GM12875 (cell line): ENCODE data around the gene RAB14.
"Not testable (repeated sequence)": the region's sequence is repeated elsewhere in the genome, so short reads cannot be mapped to it uniquely, and the experiment has no call there.

Source experiments
- H3K4me3 ChIP-seq: one replicate; pipeline ENCODE4 v1.5.1; 2011; ENCODE audit warnings: low read depth, low read length, control low read depth
- CTCF ChIP-seq: IDR thresholded peaks from 2 replicates; pipeline ENCODE4 v1.5.1; 2011; ENCODE audit warnings: low read depth, mild to moderate bottlenecking, control low read depth, inconsistent platforms, low read length, moderate library complexity, borderline replicate concordance; ENCODE audit not compliant: insufficient read depth

Gene RAB14

GRCh38 chr9:121184463-121184862 is 17.2 kb downstream of the RAB14 start:
- TF ChIP-seq CTCF, result no peak
- H3K4me3 ChIP-seq, result no peak overlapping the region

GRCh38 chr9:121183666-121184423 is 17.8 kb downstream of the RAB14 start:
- TF ChIP-seq CTCF, result no peak
- H3K4me3 ChIP-seq, result no peak overlapping the region

- no peak for TF ChIP-seq CTCF
- no peak overlapping the region for H3K4me3 ChIP-seq
These were observed 18.7 kb downstream of the RAB14 start for GRCh38 chr9:121182989-121183388.

GRCh38 chr9:121182101-121182836 is 19.4 kb downstream of the RAB14 start:
- no peak for TF ChIP-seq CTCF
- no peak overlapping the region for H3K4me3 ChIP-seq

GRCh38 chr9:121179930-121180681 is 21.6 kb downstream of the RAB14 start:
- no peak overlapping the region for H3K4me3 ChIP-seq
- TF ChIP-seq CTCF, result no peak

- not testable (repeated sequence) for H3K4me3 ChIP-seq
These were observed 22.3 kb downstream of the RAB14 start for GRCh38 chr9:121179373-121179721.

GRCh38 chr9:121178676-121179372 is 22.8 kb downstream of the RAB14 start:
- H3K4me3 ChIP-seq, result no peak overlapping the region
- TF ChIP-seq CTCF, result no peak
